A549 (cell line): ENCODE results near the gene SF3B4.

Experiments used
- BHLHE40 ChIP-seq: IDR thresholded peaks from 2 replicates; pipeline ENCODE4 v1.6.1; 2012; ENCODE audit warnings: low read depth, low read length, inconsistent platforms
- CTCF ChIP-seq: fragments of >200 bp; sonication (Bioruptor Twin); formaldehyde crosslinking; IDR thresholded peaks from 3 replicates; pipeline ENCODE4 v1.5.1; 2016
- FOSB ChIP-seq: fragments of 250-450 bp; sonication (Bioruptor Pico); IDR thresholded peaks from 2 replicates; pipeline ENCODE4 v1.5.0; 2020; ENCODE audit warnings: mild to moderate bottlenecking, moderate library complexity
- KDM1A ChIP-seq: fragments of 200-600 bp; sonication (generic); IDR thresholded peaks from 2 replicates; pipeline ENCODE4 v1.6.1; 2016; ENCODE audit warnings: low read depth, mild to moderate bottlenecking
- MYC ChIP-seq: IDR thresholded peaks from 2 replicates; pipeline ENCODE4 v1.6.1; 2012; ENCODE audit warnings: mild to moderate bottlenecking, inconsistent platforms, low read length, improper control_type of control experiment, borderline replicate concordance
- RFX5 ChIP-seq: fragments of 450-650 bp; IDR thresholded peaks from 2 replicates; pipeline ENCODE4 v1.7.1; 2014; ENCODE audit warnings: antibody characterized with exemption, mild to moderate bottlenecking, moderate library complexity

DNA sequence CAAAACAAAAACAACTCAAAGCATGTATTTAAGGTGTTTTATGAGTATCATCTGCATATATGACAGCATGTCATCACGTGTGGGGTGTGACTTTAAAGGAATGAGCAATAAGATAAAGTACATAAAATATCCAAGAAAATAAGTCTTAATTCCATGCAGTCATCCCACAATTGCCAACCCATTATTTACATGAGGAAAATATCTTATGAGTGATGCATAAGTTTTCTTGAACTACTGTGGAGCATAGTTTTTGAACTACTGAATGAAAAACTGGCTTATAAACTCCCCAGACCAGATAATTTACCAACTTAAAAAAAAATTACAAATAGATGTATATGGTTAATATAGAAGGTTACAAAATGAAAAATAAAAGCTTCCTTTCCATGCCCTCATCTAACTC is 38.8 kb upstream of the SF3B4 start:
- no peak for TF ChIP-seq MYC
- no peak for TF ChIP-seq KDM1A
- no peak for TF ChIP-seq BHLHE40
- TF ChIP-seq CTCF, result no peak
- no peak for TF ChIP-seq FOSB (CRISPR knock-in tag)
- no peak for TF ChIP-seq RFX5
